ENCODE data around the gene RAE1. TPM values are rescaled to one million over a fixed set of nuclear protein-coding genes. Genes with fewer than 3 reads are reported as not detected.

RAE1 gene
- total RNA-seq, 1 experiment from 2014 or later: 46.3 TPM

GRCh38 chr20:57428324-57429158 lies 77.5 kb downstream of the RAE1 start (continued):
- TF ChIP-seq JUND (IDR thresholded peaks at IDR 0.05) (no peak), ZBTB33 (IDR thresholded peaks at IDR 0.05; ENCODE audit: extremely low read depth, insufficient replicate concordance, low read length) (no peak), FOSL1 (IDR thresholded peaks at IDR 0.05; ENCODE audit: low read depth) (no peak)

Small RNAs within 50 kb of the gene (microRNA-seq; reads per million reads assigned to microRNA genes)
- not detected for gene MIR4325 (ENCODE audit: borderline number of aligned reads)

Other genes starting within 250 kb of the RAE1 start
- gene BMP7, start 84.6 kb upstream of the RAE1 start, total RNA-seq (2021; ENCODE audit: unreplicated experiment): 7.0 TPM
- not detected for gene SPO11, start 21.5 kb upstream of the RAE1 start, total RNA-seq (2021; ENCODE audit: unreplicated experiment)
- 36.2 TPM for gene RBM38, start 40.1 kb downstream of the RAE1 start, total RNA-seq (2021; ENCODE audit: unreplicated experiment)
- gene CTCFL, start 173.9 kb downstream of the RAE1 start, total RNA-seq (2021; ENCODE audit: unreplicated experiment): 0.34 TPM
- gene PCK1, start 209.9 kb downstream of the RAE1 start, total RNA-seq (2021; ENCODE audit: unreplicated experiment): 0.49 TPM

Measured in HCT116 (cell line).